ENCODE results near the gene PEX14. TPM values are rescaled to one million over a fixed set of nuclear protein-coding genes. Genes with fewer than 3 reads are reported as not detected.
"Not testable (repeated sequence)": the region's sequence is repeated elsewhere in the genome, so short reads cannot be mapped to it uniquely, and the experiment has no call there.

Gene PEX14
- total RNA-seq, 6 experiments from 2014 or later: 23.1 to 28.4 (median 26.0) TPM

DNA sequence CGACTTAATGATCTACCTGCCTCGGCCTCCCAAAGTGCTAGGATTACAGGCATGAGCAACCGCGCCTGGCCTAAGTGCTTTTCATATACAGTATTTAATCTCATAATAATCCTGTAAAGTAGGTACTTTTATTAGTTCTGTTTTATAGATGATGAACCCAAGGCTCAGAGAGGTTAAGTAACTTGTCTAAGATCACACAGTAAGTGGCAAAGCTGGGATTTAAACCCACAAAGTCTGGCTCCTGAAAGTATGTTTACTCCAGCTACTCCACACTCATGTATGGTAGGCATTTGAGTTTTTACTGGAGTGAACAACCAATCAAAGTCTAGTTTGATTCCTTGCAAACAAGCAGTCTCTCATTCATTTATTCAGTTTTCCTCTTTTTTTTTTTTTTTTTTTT is 4.7 kb upstream of the PEX14 start:
- H3K4me3 Mint-ChIP-seq: no peak overlapping the region
- peaks cover 8% of the 10 kb centered on the region for H3K4me1 Mint-ChIP-seq (ENCODE audit: low read depth)
- H3K9me3 Mint-ChIP-seq: no peaks in the 10 kb centered on the region
- H3K27ac Mint-ChIP-seq: no peak overlapping the region
- TF ChIP-seq, protein P1, sequence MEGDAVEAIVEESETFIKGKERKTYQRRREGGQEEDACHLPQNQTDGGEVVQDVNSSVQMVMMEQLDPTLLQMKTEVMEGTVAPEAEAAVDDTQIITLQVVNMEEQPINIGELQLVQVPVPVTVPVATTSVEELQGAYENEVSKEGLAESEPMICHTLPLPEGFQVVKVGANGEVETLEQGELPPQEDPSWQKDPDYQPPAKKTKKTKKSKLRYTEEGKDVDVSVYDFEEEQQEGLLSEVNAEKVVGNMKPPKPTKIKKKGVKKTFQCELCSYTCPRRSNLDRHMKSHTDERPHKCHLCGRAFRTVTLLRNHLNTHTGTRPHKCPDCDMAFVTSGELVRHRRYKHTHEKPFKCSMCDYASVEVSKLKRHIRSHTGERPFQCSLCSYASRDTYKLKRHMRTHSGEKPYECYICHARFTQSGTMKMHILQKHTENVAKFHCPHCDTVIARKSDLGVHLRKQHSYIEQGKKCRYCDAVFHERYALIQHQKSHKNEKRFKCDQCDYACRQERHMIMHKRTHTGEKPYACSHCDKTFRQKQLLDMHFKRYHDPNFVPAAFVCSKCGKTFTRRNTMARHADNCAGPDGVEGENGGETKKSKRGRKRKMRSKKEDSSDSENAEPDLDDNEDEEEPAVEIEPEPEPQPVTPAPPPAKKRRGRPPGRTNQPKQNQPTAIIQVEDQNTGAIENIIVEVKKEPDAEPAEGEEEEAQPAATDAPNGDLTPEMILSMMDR (IDR thresholded peaks at IDR 0.05): no peak
- peaks cover 12% of the 10 kb centered on the region for H3K36me3 Mint-ChIP-seq (ENCODE audit: low read depth)
- no peak for DNase-seq
- H3K27me3 Mint-ChIP-seq (ENCODE audit: insufficient read depth): no peaks in the 10 kb centered on the region; the same call in 1 of the 2 replicates

DNA sequence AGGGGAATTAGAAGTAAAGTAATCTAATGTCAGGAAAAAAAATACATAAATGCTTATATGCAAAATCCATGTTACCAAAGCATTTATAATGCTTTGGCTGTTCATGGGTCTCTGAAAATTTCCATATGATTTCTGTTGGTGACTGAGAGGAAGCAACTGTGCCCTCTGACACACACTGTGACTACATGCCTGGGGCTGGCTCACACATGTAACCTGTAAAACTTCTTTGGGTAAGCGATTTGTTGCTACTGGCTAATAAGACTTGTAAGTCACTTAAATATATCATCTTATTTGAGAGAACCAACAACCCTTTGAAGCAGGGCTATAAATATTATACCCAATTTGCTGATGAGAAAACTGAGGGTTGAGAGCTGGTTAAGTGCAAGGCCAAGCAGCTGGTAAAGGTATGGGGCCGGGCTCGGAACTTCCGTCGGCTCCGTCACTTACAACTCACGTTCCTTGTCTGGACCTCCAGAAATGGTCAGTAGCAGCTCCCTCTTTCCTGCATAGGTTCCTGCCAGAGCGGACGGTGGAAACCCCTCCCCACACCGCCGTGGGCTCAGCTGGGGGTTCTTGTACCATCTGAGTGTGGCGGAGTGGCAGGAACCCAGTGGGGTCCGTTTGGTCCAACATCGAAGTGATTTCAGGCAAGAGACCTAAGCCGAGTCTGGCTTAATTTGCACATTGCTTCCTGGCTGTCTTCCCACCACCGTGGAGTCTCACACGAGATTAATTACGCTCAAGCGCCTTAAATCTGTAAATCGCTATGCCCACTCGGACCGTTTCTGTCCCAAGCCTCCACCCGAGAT is 3.1 kb upstream of the PEX14 start:
- H3K4me3 Mint-ChIP-seq: peak overlapping the region; percentile 97
- peak; percentile 24 for DNase-seq
- H3K27me3 Mint-ChIP-seq (ENCODE audit: insufficient read depth): no peaks in the 10 kb centered on the region; the same call in 1 of the 2 replicates
- peak overlapping the region; percentile 92 for H3K27ac Mint-ChIP-seq
- H3K36me3 Mint-ChIP-seq (ENCODE audit: low read depth): peaks cover 12% of the 10 kb centered on the region
- H3K9me3 Mint-ChIP-seq: no peaks in the 10 kb centered on the region
- H3K4me1 Mint-ChIP-seq (ENCODE audit: low read depth): peaks cover 19% of the 10 kb centered on the region
- TF ChIP-seq, protein P1 (IDR thresholded peaks at IDR 0.05): no peak

GRCh38 chr1:10472220-10473144 is 2.3 kb upstream of the PEX14 start, which contains the start of gene DFFA:
Gene DFFA (minus strand): TSS chr1:10472529. CDS start chr1:10472458, 71 bp downstream.
- H3K27me3 Mint-ChIP-seq (ENCODE audit: insufficient read depth): no peaks in the 10 kb centered on the region; the same call in 1 of the 2 replicates

GRCh38 chr1:10473145-10473765 is 1.5 kb upstream of the PEX14 start:
- Mint-ChIP-seq H3K4me1 (ENCODE audit: low read depth) (peaks cover 22% of the 10 kb centered on the region), H3K27ac (no peak overlapping the region; the same call in 1 of the 2 replicates), H3K9me3 (no peaks in the 10 kb centered on the region), H3K4me3 (peak overlapping the region; percentile 97), H3K27me3 (ENCODE audit: insufficient read depth) (no peaks in the 10 kb centered on the region; the same call in 1 of the 2 replicates), H3K36me3 (ENCODE audit: low read depth) (peaks cover 6% of the 10 kb centered on the region)
- DNase-seq: no peak
- TF ChIP-seq, protein P1 (IDR thresholded peaks at IDR 0.05): no peak

More at GRCh38 chr1:10472220-10473144, 2.3 kb upstream of the PEX14 start, which contains the start of gene DFFA:
- Mint-ChIP-seq H3K27ac (peak within 1 kb of the TSS; percentile 92), H3K4me1 (ENCODE audit: low read depth) (peaks cover 22% of the 10 kb centered on the region), H3K36me3 (ENCODE audit: low read depth) (peaks cover 12% of the 10 kb centered on the region), H3K9me3 (no peaks in the 10 kb centered on the region), H3K4me3 (peak within 1 kb of the TSS; percentile 97)
- TF ChIP-seq, protein P1 (IDR thresholded peaks at IDR 0.05): no peak
- peak; percentile 94 for DNase-seq

DNA sequence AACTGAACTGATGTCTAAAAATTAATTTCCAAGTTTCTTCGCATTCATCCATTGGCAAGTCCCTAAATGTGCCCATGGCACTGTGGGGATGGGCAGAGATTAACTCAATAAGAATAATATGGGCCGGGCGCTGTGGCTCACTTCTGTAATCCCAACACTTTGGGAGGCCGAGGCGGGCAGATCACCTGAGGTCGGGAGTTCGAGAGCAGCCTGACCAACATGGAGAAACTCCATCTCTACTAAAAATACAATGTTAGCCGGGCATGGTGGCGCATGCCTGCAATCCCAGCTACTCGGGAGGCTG is 489 bp upstream of the PEX14 start:
- DNase-seq; H3K27me3 Mint-ChIP-seq (ENCODE audit: insufficient read depth); H3K36me3 Mint-ChIP-seq (ENCODE audit: low read depth); H3K9me3 Mint-ChIP-seq: not testable (repeated sequence)
- peak overlapping the region; percentile 58; the same call in 1 of the 2 replicates for H3K27ac Mint-ChIP-seq
- H3K4me3 Mint-ChIP-seq: peak overlapping the region; percentile 94
- peaks cover 22% of the 10 kb centered on the region for H3K4me1 Mint-ChIP-seq (ENCODE audit: low read depth)

All from HFFc6 (cell line).